ENCODE data around the gene NINL.
"Not testable (repeated sequence)": the region's sequence is repeated elsewhere in the genome, so short reads cannot be mapped to it uniquely, and the experiment has no call there.

Gene NINL

GRCh38 chr20:25584905-25585704 lies at the start of gene NINL:
NINL (minus strand) TSS chr20:25585531; CDS start chr20:25526587, 58,944 bp downstream.
- DNase-seq (ENCODE audit: low spot score), result peak; percentile 94

- no peak for DNase-seq (ENCODE audit: low spot score)
Measured at GRCh38 chr20:25632940-25633790, 47.8 kb upstream of the NINL start.

GRCh38 chr20:25630615-25631014 lies 45.3 kb upstream of the NINL start:
- DNase-seq (ENCODE audit: low spot score), result not testable (repeated sequence)

- DNase-seq (ENCODE audit: low spot score), result no peak
Measured at GRCh38 chr20:25629816-25630499, 44.6 kb upstream of the NINL start.

- DNase-seq (ENCODE audit: low spot score), result no peak
Measured at GRCh38 chr20:25626779-25627178, 41.4 kb upstream of the NINL start.

- DNase-seq (ENCODE audit: low spot score), result no peak
Measured at GRCh38 chr20:25624500-25624939, 39.2 kb upstream of the NINL start.

GRCh38 chr20:25623736-25624499 lies 38.6 kb upstream of the NINL start, which contains the start of gene NANP:
NANP (minus strand) TSS chr20:25624014; CDS start chr20:25623948, 66 bp downstream.
- DNase-seq (ENCODE audit: low spot score), result peak; percentile 99

- DNase-seq (ENCODE audit: low spot score), result peak; percentile 55
Measured at GRCh38 chr20:25623225-25623735, 37.9 kb upstream of the NINL start.

- no peak for DNase-seq (ENCODE audit: low spot score)
Measured at GRCh38 chr20:25622450-25623224, 37.3 kb upstream of the NINL start.

- DNase-seq (ENCODE audit: low spot score), result no peak
Measured at GRCh38 chr20:25622049-25622448, 36.7 kb upstream of the NINL start.

- no peak for DNase-seq (ENCODE audit: low spot score)
Measured at GRCh38 chr20:25619514-25619913, 34.2 kb upstream of the NINL start.

GRCh38 chr20:25608774-25609173 lies 23.4 kb upstream of the NINL start:
- DNase-seq (ENCODE audit: low spot score), result no peak

GRCh38 chr20:25606094-25606695 lies 20.9 kb upstream of the NINL start:
- no peak for DNase-seq (ENCODE audit: low spot score)

GRCh38 chr20:25605148-25605547 lies 19.8 kb upstream of the NINL start:
- DNase-seq (ENCODE audit: low spot score), result no peak

GRCh38 chr20:25604611-25605010 lies 19.3 kb upstream of the NINL start:
- DNase-seq (ENCODE audit: low spot score), result no peak

GRCh38 chr20:25602914-25603309 lies 17.6 kb upstream of the NINL start:
- not testable (repeated sequence) for DNase-seq (ENCODE audit: low spot score)

- DNase-seq (ENCODE audit: low spot score), result not testable (repeated sequence)
Measured at GRCh38 chr20:25602191-25602913, 17.0 kb upstream of the NINL start.

- no peak for DNase-seq (ENCODE audit: low spot score)
Measured at GRCh38 chr20:25601659-25602058, 16.3 kb upstream of the NINL start.

GRCh38 chr20:25600632-25601031 lies 15.3 kb upstream of the NINL start:
- no peak for DNase-seq (ENCODE audit: low spot score)

Measured in HuH-7 (cell line).